ENCODE data around the gene VIT.

DNA sequence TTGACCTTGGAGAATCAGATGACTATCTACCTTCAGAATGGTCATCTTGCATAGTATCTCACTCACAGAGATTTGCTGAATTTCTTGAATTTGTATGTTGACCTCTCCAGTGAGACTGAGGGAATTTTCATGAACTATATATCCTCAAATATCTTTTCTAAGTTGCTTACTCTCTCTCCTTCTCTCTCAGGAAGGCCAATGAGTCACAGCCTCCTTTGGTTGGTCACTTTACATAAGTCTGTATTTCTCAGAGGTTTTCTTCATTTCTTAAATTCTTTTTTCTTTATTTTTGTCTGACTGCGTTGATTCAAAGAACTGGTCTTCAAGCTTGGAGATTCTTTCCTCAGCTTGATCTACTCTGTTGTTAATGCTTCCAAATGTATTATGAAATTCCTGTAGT, 51.7 kb downstream of the VIT start:
- TF ChIP-seq RFX5 (IDR thresholded peaks at IDR 0.05; ENCODE audit: low read length) = no peak
- TF ChIP-seq, protein P1, sequence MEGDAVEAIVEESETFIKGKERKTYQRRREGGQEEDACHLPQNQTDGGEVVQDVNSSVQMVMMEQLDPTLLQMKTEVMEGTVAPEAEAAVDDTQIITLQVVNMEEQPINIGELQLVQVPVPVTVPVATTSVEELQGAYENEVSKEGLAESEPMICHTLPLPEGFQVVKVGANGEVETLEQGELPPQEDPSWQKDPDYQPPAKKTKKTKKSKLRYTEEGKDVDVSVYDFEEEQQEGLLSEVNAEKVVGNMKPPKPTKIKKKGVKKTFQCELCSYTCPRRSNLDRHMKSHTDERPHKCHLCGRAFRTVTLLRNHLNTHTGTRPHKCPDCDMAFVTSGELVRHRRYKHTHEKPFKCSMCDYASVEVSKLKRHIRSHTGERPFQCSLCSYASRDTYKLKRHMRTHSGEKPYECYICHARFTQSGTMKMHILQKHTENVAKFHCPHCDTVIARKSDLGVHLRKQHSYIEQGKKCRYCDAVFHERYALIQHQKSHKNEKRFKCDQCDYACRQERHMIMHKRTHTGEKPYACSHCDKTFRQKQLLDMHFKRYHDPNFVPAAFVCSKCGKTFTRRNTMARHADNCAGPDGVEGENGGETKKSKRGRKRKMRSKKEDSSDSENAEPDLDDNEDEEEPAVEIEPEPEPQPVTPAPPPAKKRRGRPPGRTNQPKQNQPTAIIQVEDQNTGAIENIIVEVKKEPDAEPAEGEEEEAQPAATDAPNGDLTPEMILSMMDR (IDR thresholded peaks at IDR 0.05) = no peak
- no peak for TF ChIP-seq SIN3A (IDR thresholded peaks at IDR 0.05; ENCODE audit: borderline replicate concordance, low read depth, low read length)
- TF ChIP-seq, protein P2, sequence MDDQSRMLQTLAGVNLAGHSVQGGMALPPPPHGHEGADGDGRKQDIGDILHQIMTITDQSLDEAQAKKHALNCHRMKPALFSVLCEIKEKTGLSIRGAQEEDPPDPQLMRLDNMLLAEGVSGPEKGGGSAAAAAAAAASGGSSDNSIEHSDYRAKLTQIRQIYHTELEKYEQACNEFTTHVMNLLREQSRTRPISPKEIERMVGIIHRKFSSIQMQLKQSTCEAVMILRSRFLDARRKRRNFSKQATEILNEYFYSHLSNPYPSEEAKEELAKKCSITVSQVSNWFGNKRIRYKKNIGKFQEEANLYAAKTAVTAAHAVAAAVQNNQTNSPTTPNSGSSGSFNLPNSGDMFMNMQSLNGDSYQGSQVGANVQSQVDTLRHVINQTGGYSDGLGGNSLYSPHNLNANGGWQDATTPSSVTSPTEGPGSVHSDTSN (IDR thresholded peaks at IDR 0.05) = no peak
- TF ChIP-seq, protein P3, sequence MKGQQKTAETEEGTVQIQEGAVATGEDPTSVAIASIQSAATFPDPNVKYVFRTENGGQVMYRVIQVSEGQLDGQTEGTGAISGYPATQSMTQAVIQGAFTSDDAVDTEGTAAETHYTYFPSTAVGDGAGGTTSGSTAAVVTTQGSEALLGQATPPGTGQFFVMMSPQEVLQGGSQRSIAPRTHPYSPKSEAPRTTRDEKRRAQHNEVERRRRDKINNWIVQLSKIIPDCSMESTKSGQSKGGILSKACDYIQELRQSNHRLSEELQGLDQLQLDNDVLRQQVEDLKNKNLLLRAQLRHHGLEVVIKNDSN (IDR thresholded peaks at IDR 0.05; ENCODE audit: borderline replicate concordance, low read depth) = no peak
- TF ChIP-seq, protein P4, sequence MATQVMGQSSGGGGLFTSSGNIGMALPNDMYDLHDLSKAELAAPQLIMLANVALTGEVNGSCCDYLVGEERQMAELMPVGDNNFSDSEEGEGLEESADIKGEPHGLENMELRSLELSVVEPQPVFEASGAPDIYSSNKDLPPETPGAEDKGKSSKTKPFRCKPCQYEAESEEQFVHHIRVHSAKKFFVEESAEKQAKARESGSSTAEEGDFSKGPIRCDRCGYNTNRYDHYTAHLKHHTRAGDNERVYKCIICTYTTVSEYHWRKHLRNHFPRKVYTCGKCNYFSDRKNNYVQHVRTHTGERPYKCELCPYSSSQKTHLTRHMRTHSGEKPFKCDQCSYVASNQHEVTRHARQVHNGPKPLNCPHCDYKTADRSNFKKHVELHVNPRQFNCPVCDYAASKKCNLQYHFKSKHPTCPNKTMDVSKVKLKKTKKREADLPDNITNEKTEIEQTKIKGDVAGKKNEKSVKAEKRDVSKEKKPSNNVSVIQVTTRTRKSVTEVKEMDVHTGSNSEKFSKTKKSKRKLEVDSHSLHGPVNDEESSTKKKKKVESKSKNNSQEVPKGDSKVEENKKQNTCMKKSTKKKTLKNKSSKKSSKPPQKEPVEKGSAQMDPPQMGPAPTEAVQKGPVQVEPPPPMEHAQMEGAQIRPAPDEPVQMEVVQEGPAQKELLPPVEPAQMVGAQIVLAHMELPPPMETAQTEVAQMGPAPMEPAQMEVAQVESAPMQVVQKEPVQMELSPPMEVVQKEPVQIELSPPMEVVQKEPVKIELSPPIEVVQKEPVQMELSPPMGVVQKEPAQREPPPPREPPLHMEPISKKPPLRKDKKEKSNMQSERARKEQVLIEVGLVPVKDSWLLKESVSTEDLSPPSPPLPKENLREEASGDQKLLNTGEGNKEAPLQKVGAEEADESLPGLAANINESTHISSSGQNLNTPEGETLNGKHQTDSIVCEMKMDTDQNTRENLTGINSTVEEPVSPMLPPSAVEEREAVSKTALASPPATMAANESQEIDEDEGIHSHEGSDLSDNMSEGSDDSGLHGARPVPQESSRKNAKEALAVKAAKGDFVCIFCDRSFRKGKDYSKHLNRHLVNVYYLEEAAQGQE (IDR thresholded peaks at IDR 0.05; ENCODE audit: low read depth, low read length) = no peak
- TF ChIP-seq MEF2A (IDR thresholded peaks at IDR 0.05; ENCODE audit: borderline replicate concordance, low read depth) = no peak
- no peak for TF ChIP-seq RCOR1 (IDR thresholded peaks at IDR 0.05; ENCODE audit: low read length)
- no peak for TF ChIP-seq EP300 (IDR thresholded peaks at IDR 0.05; ENCODE audit: borderline replicate concordance in 1 of 2, low read depth in 1 of 2, low read length in 1 of 2)
- TF ChIP-seq SMC3 (IDR thresholded peaks at IDR 0.05; ENCODE audit: low read depth, low read length) = no peak
- TF ChIP-seq TCF12 (IDR thresholded peaks at IDR 0.05) = no peak
- no peak for TF ChIP-seq EZH2phosphoT487 (IDR thresholded peaks at IDR 0.05; ENCODE audit: borderline replicate concordance, low read depth)
- TF ChIP-seq, protein P5, sequence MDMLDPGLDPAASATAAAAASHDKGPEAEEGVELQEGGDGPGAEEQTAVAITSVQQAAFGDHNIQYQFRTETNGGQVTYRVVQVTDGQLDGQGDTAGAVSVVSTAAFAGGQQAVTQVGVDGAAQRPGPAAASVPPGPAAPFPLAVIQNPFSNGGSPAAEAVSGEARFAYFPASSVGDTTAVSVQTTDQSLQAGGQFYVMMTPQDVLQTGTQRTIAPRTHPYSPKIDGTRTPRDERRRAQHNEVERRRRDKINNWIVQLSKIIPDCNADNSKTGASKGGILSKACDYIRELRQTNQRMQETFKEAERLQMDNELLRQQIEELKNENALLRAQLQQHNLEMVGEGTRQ (IDR thresholded peaks at IDR 0.05; ENCODE audit: borderline replicate concordance, low read depth, low read length) = no peak

All from SK-N-SH (cell line).